Measurements from ENCODE around the gene TPM3.
A peak's percentile ranks its signal among the peaks of the same experiment; 100 is the strongest.
"Not testable (repeated sequence)": the region's sequence is repeated elsewhere in the genome, so short reads cannot be mapped to it uniquely, and the experiment has no call there.

TPM3 gene

DNA sequence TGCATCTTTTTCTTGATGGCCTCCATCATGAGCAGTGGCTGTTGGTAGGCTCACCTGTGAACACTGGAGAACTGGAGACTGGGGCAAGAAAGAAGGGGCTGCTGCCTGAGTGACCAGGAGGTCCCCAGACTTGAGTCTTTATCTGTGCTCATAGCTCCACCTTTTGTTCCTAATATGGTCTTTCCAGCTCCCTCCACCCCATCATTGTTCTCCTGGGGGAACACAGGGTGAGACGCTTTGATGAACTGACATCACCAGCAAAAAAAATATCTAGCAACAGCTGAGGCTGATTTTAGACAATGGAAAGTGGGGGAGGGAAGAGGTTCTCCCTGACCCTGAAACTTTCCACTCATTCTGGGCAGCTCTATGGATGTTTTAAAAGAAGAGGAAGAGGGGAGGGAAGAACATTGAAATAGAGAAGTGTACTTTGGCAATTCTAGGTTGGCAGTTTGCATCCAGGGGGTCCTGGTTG is at the start of gene TPM3:
TSS of gene TPM3 (minus strand) at position 111 of the 472 bp plus-strand sequence. CDS start at position 29, 82 bp downstream.
- no peak for DNase-seq

DNA sequence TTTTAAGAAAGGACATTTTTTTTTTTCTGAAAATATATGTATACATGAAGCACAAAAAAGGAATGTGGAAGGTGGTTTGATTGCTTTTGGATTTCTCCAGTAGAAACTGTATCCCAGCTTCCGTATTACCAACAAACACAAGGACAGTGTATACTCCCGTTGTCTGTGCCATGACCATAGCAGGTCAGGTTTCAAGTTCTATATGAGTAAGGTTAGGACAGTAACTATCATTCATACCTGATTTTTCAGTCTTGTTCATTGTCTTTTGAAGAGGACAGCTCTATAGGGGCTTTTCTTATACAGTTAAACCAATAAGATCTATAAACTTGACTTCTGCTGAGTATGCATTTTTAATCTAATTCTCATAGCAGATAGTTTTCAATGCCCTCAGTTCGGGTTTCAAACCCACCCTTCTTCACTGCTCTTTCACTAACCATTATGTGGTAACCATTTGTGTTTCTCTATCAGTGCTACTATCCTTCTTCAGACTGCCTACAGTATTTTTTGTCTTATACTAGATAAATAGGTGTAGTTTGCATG is 48.5 kb upstream of the TPM3 start:
- no peak for DNase-seq

DNA sequence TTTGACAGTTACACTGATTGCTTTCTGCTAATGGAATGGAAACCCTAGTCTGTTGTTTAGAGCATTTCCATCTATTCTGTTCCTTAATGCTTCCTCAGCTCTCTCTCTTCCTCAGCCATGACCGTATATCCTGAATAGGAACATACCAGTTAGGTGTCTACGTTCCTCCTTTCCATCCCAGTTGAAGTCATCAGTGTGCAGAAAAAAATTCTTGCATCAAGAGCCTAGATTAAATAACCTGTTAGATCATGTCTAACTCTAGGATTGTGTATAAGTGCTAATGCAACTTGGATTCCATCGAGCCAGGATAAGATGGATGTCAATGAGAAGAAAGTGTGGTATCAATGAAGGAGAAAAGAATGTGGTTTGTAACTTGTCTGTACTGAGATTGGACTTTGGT is 47.6 kb upstream of the TPM3 start:
- DNase-seq: no peak

DNA sequence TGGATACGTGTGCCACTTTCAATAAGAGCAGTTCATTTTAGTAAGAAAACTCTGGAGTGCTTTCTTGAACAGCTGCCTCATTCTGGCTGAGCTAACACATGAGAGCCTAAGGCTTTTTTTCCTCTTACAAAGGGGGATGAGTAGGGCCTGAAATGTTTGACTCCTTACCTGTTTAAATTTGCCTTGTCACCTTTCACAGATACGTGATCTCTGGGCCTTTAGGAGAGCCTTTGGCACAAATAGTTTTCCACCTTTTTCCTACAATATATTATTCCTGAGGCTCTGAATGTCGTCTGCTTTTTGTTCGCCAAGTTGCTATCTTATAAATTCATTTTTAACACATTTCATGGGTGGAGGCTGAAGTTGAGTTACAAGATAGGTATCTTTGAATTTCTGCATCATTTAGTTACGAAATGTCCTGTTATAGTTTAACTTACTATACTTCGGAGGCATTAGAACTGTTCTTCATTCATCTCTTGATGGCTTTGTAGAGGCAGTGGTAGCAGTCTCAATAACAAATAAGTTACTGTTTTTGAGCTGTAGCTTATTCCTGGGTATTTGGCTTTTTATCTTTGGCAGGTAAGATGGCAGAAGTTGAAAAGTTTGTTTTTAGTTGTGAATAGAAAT is 46.1 kb upstream of the TPM3 start:
- no peak for DNase-seq

DNA sequence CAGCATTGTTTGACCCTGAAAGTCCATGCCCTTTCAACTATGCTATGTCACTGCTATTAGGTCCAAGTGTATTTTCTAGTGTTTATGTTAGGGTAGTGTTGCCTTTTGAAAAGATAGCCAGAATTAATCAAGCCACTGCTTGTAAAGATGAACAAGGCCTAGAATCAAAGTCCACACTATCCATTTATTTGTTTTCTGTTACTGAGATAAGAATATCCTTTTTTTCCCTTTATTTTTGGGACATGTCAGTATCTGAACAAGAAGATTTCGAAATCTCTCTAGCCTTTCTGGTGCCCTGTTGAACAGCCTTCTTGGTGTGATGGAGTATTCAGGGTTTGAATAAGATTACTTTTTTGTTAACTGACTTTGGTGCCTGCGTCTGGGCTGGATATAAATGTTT is 45.5 kb upstream of the TPM3 start:
- no peak for DNase-seq

DNA sequence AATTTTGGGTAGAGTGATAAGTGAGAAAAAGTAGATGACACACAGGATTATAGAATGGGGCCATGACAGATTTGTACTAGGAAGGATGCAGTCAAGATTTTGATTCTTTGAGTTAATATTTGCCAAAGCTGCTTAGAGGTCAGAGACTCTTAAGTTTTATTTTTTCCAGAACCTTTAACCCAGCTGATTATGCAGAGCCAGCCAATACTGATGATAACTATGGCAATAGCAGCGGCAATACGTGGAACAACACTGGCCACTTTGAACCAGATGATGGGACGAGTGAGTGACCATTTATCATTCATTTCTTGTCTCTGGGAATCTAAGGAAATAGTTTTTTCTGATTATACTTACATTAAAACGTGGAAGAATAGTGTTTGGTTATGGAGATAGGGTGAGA is 45.0 kb upstream of the TPM3 start:
- DNase-seq: no peak

DNA sequence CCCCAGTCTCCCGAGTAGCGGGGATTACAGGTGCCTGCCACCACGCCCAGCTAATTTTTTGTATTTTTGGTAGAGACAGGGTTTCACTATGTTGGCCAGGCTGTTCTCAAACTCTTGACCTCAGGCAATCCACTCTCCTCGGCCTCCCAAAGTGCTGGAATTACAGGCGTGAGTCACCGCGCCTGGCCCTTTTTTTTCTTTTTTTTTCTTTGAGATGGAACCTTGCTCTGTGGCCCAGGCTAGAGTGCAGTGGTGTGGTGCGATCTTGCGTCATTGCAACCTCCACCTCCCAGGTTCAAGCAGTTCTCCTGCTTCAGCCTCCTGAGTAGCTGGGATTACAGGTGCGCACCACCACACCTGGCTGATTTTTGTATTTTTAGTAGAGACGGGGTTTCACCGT is 41.2 kb upstream of the TPM3 start:
- not testable (repeated sequence) for DNase-seq

GRCh38 chr1:154231112-154231511 is 39.2 kb upstream of the TPM3 start:
- not testable (repeated sequence) for DNase-seq

GRCh38 chr1:154225370-154225769 is 33.5 kb upstream of the TPM3 start:
- no peak for DNase-seq

GRCh38 chr1:154223621-154224020 is 31.7 kb upstream of the TPM3 start:
- no peak for DNase-seq

DNA sequence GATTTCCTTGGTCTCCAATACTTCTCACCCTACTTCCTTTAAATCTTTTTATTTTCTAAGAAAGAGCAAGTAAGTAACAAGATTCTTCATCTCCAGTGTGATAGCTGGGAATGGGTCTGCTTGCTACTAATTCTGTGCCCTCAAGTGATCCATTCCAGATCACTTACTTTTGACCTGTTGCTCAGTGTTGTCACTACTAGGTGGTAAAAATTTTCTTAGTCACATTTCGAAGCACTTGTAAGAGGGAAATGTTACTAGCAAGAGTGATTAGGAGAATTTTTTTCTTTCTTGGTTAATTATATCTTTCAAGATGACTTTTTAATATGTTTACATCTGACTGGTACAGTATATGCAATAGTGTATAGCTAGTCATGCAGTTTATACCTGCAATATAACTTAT is 31.0 kb upstream of the TPM3 start:
- no peak for DNase-seq

GRCh38 chr1:154222518-154222917 is 30.6 kb upstream of the TPM3 start:
- no peak for DNase-seq

- DNase-seq: peak; percentile 65
Measured at GRCh38 chr1:154221278-154222001, 29.5 kb upstream of the TPM3 start.

DNA sequence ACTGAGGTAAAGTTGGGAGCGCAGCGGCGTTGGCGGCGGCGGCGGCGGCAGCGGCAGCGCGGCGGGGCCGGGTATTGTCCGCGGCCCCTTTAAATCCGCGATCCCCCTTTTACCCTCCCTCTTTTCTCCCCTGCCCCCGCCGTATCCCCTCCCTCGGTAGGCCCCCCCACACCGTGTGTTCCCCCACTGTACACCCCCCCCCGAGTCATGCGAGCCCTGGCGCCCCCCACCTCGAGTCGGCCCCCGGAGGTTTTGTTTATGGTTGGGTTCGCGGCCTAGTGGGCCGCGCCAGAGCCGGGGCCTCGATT is 29.0 kb upstream of the TPM3 start:
- no peak for DNase-seq

- DNase-seq: peak; percentile 98
Measured at GRCh38 chr1:154220071-154220969, 28.4 kb upstream of the TPM3 start, which contains the start of gene UBAP2L. UBAP2L (plus strand) TSS chr1:154220955; CDS start chr1:154225124, 4,169 bp downstream.

GRCh38 chr1:154219541-154219940 is 27.6 kb upstream of the TPM3 start:
- no peak for DNase-seq

- DNase-seq: no peak
Measured at GRCh38 chr1:154218545-154218944, 26.6 kb upstream of the TPM3 start.

DNA sequence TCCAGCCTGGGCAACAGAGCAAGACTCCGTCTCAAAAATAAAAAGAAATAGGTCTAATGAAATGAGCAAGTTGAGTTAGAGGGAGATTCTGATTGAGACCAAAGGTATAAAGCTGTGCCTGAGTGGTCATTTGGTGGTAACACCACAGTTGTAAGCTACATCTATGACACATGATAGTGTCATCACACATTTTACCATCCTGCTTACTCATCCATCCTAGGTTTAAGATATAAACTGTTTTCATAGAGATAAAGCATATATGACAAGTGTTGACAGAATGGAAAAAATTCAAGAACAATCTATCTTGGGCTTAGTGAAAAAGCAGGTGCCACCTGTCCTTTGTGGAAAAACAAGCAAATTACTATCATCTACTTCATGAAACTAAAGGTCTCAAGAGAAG is 21.4 kb upstream of the TPM3 start:
- no peak for DNase-seq

DNA sequence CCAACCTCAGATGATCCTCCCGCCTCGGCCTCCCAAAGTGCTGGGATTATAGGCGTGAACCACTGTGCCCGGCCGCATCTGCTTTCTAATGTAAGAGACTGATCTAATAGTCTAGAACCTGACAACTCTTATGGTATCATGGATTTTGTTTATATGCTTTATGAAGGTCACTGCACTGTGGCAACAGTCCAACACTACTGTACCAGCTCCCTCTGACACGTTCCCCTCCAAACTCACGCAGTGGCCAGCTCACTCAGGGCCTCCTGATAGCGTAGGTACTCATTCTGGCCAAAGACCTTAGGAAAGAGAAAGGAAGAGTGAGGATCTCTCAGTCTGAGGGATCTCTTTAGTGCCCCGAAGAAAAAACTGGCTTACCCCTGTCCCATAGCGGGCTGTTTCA is 20.2 kb upstream of the TPM3 start:
- no peak for DNase-seq

GRCh38 chr1:154208677-154209388 is 16.9 kb upstream of the TPM3 start:
- DNase-seq: no peak

DNA sequence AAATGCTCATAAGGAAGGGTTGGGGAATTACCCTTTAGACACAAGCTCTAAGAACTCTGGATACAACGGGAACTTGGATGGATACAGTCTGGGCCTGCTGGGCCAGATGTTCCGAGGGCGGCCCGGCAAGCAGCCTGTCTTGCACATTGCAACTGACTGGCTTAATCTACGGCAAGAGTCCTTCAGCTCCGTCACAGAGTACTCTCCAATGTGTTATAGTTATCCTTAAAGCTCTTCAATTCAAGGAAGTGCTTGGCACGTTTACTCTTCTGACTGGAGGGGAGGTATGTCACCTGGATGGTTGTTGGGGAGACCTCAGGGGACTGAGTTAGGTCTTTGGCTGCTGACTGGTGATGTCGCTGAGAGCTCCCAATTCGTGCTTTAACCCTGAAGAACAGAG is 15.4 kb upstream of the TPM3 start:
- DNase-seq: no peak

DNA sequence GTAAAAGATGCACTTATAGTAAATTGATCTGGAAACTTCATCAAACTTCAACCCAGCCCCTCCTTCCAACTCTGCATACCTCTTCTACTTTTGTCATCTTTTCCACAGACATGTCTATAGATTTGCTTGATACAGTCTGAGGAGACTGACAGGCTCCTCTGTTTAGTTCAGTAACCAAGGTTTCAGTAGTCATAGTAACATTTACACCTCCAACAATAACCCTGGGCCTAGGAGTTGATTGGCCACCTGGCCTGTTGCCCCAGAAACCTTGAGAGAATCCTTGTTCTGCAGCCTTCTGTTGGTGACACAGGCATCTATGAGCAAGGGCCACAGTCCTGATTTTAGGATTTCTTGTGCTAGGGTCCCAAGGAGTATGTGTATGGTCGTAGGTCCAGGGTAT is 14.3 kb upstream of the TPM3 start, which contains the start of gene CFAP141:
TSS of gene CFAP141 (minus strand) at position 138 of the 400 bp plus-strand sequence. CDS start at position 112, 26 bp downstream.
- DNase-seq: no peak

DNA sequence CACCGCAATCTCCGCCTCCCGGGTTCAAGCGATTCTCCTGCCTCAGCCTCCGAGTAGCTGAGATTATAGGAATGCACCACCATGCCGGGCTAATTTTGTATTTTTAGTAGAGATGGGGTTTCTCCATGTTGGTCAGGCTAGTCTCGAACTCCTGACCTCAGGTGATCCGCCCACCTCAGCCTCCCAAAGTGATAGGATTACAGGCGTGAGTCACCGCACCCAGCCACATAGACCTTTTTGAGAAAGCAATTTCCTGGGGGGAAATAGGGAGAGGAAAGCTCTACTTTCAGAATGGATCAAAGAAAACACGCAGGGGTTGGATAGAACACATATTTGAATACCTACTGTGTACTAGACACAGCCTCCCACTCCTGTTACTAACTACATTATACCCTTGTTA is 13.9 kb upstream of the TPM3 start:
- DNase-seq: not testable (repeated sequence)

Measured in NK-92 treated with Interleukin-12 subunit alpha and Interleukin-12 subunit beta, amount 100 ng/mL, for 24 hours (cell line).